ENCODE data around the gene CENPO. TPM values are rescaled to one million over a fixed set of nuclear protein-coding genes. Genes with fewer than 3 reads are reported as not detected.
"Not testable (repeated sequence)": the region's sequence is repeated elsewhere in the genome, so short reads cannot be mapped to it uniquely, and the experiment has no call there.

Gene CENPO
- total RNA-seq, 1 donor from 2014 or later: 41.9 TPM

GRCh38 chr2:24835411-24835810 lies 42.2 kb downstream of the CENPO start:
- intact Hi-C loops (cut with micrococcal nuclease): not testable (repeated sequence)

DNA sequence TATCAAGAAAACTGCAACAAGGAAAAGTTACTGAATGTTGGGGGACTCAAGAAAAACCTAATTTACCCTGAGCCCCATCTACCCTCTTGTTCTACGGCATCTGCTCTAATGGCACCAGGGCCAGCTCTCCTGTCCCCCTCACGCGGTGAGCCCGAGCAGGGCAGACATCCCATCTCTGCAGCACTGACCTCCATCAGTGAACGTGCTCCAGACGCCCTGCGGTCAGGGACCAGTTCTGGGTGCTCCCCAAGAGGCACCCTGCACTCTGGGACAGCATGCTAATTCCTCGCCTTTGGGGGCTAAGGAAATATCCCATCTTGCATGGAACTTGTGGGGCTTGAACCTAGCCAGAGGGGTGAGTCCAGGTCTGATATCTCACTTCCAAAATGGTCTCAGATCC lies 43.0 kb downstream of the CENPO start:
- intact Hi-C loops (cut with micrococcal nuclease): no loop called here

DNA sequence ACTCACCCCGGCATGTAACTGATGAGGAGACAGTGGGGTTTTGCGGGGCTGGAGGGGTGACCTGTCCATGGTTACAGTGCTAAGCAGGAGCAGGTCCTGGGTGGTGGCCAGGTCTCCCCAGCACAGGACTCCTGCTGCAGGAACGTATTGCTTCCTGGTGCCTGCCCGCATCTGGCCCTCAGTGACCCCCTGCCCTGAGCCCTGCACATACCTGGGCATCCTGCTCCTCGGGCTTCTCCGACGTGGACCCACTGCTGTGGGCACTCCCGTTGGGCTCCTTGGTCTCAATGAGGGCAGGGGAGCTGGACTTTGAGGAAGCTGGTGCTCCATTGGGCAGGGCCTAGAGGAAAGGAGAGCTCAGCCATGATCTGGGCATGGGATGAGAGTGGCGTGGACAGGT lies 43.5 kb downstream of the CENPO start:
- intact Hi-C loops (cut with micrococcal nuclease): no loop called here

GRCh38 chr2:24837996-24838513 lies 44.8 kb downstream of the CENPO start:
- intact Hi-C loops (cut with micrococcal nuclease): no loop called here

DNA sequence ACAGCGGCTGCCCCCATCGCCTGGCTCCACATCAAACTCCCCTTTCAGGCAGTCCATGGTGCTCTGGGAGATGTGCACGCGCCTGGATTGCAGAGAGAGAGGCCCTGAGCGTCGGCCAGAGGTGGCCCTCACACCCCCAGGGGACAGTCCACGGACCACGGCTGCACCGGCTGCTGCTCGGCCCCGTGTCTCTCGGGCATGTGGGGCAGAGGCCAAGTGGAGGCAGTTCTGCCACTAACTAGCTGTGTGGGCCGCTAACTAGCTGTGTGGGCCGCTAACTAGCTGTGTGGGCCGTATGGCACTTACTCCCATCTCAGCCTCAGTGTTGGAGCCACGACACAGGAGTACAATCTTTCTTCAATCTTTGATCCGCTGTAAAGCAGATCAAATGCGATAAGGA lies 45.3 kb downstream of the CENPO start:
- intact Hi-C loops (cut with micrococcal nuclease): no loop called here

DNA sequence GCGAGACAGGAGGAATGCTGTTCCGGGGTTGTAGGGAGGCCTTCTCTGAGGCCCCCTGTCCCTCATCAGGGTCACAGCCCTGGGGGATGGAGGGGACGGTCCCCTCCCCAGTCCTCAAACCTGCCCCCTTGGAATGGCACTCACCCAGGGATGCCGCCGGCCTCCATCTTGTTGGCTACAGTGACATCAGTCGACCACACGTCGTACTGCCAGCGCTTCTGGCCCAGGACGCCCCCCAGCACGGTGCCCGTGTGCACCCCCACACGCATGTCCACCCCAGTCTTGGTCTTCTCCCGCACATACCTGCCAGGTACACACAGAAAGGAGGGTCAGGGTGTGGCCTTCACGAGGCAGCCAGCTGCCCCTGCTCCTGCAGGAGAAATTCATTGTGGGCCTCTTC lies 46.5 kb downstream of the CENPO start:
- intact Hi-C loops (cut with micrococcal nuclease): no loop called here

GRCh38 chr2:24840164-24840869 lies 47.1 kb downstream of the CENPO start:
- intact Hi-C loops (cut with micrococcal nuclease): no loop called here

GRCh38 chr2:24840962-24841945 lies 48.0 kb downstream of the CENPO start:
- intact Hi-C loops (cut with micrococcal nuclease): no loop called here

- intact Hi-C loops (cut with micrococcal nuclease): no loop called here
These were observed 49.1 kb downstream of the CENPO start for GRCh38 chr2:24842081-24843050.

GRCh38 chr2:24843330-24843860 lies 50.2 kb downstream of the CENPO start:
- intact Hi-C loops (cut with micrococcal nuclease): no loop called here

DNA sequence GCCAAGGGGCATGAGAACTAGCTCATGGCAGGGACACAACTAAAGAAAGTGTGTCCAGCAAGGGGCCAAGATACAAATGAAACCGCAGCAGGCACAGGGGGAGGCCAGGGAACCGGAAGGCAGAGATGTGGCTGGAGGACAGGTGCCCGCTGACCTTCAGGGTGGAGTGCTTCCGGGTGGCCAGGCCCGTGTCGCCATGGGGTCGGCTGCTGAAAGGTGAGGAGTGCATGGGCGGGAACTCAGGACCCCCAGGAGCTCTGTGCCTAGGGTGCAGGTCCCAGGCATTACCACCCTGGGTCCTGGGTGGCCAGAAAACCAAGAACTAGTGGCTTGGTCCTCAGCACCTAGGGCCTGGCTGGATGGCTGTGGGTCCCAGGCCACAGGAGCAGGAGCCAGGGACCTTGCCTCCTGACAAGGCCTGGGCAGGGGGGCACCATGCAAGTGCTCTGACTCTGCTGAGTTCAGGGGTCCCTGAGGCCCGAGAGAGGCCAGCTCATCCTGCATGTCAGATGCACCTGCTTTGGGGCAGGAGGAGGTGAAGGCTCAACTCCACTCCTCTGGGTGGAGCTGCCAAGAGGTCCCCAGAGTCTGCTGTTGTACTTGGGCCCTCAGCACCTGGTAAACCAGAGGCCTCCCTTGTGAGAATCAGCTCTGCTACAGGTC lies 50.9 kb downstream of the CENPO start:
- intact Hi-C loops (cut with micrococcal nuclease): no loop called here

GRCh38 chr2:24845691-24846090 lies 52.5 kb downstream of the CENPO start:
- intact Hi-C loops (cut with micrococcal nuclease): no loop called here

- intact Hi-C loops (cut with micrococcal nuclease): no loop called here
These were observed 57.7 kb downstream of the CENPO start for GRCh38 chr2:24850944-24851343.

DNA sequence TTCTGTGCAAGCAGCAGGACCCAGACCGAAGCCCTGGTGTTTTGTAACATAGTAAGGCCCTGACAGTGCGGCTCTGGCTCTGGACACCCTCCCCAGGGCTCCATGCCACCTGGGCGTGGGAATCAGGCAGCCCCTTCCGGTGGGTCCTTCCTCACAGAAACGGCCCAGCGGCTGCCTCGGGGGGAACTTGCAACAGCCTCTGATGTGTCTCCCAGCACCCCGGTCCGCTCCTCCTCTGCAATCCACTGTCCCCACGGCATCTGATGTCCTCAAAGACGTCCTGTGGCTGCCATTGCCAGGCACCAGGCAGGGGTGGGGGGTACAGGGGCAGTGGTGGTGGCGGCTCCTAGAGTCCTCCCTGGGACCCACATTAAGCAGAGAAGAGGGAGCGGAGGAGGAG lies 58.8 kb downstream of the CENPO start:
- intact Hi-C loops (cut with micrococcal nuclease): no loop called here

DNA sequence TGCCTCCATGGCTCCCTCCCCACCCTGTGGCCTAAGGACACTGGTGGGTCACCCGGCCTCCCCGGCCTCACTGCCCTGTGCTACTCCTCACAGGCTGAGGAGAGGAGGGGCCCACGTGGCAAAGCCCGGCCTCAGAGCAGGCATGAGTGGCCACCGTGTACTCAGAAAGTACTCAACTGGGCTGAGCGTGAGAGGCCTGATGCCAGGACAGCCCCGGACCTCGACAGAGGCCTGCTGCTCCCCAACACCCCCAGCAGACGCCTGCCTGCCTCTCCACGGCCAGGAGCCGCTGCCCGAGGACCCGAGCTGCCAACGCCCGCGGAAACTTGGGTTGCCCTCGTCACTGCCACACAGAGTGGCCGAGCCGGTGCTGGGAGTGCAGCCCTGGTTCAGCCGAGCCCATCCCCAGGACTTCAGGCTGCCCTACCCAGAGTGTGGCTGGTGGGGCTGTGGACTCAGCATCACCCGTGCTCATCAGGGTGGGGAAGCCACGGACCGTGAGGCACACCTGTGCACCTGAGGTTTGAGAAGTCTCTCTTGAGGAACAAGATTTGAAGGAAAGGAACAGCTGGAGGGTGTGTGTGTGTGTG lies 59.3 kb downstream of the CENPO start:
- intact Hi-C loops (cut with micrococcal nuclease): no loop called here

DNA sequence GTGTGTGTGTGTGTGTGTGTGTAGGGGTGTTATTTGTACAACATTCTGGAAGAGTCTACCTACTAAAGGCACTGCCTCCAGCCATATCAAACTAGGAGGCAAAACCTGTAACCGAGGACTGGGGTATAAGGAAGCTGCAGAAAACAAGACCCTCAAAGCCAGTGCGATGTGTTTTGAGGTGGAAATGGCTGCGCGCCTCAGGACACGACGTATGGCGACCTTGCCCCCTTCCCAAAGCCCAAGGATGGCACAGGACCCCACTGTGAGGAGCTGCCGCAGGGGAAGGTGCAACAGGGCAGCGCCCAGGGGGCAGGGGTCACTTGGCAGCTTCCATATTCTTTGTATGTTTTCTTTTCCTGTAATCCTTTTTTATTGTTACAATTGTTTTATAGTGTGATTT lies 59.8 kb downstream of the CENPO start:
- intact Hi-C loops (cut with micrococcal nuclease): no loop called here

DNA sequence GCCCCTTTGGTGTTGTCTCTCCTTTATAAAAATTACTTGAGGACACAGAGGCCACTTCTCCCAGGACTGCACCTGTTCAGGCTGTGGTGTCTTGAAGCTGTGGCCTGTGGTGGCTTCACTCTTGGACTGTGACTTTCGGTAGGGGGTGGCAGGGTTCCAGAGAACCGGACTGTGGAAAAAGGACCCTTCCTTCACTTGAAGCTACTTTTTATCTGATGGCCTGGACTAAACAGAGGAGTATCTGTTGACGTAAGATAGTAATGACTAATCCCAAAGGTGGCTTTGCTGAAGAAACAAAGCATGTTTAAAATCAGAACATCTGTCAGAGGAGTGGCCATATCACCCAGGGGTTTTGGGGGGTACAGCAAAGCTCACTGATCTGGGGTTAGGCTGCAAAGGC lies 60.8 kb downstream of the CENPO start:
- intact Hi-C loops (cut with micrococcal nuclease): no loop called here

GRCh38 chr2:24855022-24855622 lies 61.9 kb downstream of the CENPO start:
- intact Hi-C loops (cut with micrococcal nuclease): no loop called here

DNA sequence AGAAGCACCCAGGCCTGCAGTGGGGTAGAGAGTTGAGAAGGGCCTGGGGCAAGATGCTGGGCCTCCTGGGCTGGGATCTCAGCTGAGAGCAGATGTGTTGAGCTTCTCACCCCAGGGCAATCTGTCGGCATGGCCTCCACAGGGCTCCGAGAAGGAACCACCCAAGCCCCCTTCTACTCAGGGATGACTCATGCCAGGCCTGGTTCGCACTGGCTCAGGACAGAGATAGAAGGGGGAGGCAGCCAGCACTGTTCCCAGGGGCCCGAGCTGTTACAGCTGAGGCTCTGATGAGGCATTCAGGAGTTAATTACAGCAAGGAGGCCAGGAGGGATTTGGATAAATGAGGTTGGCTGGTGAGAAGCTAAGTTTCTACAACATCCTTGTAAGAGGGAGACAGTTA lies 62.5 kb downstream of the CENPO start:
- intact Hi-C loops (cut with micrococcal nuclease): no loop called here
